H9 (cell line): ENCODE data around the gene TEX10. TPM values are rescaled to one million over a fixed set of nuclear protein-coding genes. Genes with fewer than 3 reads are reported as not detected.

Source experiments
- DNase-seq: peaks from one replicate; pipeline ENCODE4 v3.0.0-alpha.2; 2017
- H2AFZ ChIP-seq: one replicate; pipeline ENCODE4 v1.6.1; 2013; ENCODE audit warnings: mild to moderate bottlenecking, low read length, control low read depth, moderate library complexity
- H2AK5ac ChIP-seq: 2 replicates; pipeline ENCODE4 v1.6.1; 2013; ENCODE audit warnings: low read length, control low read depth, mixed read lengths; ENCODE audit not compliant: insufficient read length
- H2BK120ac ChIP-seq: one replicate; pipeline ENCODE4 v1.6.1; 2013; ENCODE audit warnings: low read depth, mild to moderate bottlenecking, low read length, control low read depth, inconsistent platforms; ENCODE audit not compliant: poor library complexity, severe bottlenecking
- H2BK12ac ChIP-seq: 2 replicates; pipeline ENCODE4 v1.6.1; 2013; ENCODE audit warnings: low read length, control low read depth, mixed read lengths, low read depth; ENCODE audit not compliant: insufficient read length
- H2BK15ac ChIP-seq: 2 replicates; pipeline ENCODE4 v1.6.1; 2013; ENCODE audit warnings: low read depth, low read length, control low read depth
- H2BK20ac ChIP-seq: one replicate; pipeline ENCODE4 v1.6.1; 2013; ENCODE audit warnings: low read depth, mild to moderate bottlenecking, low read length, control low read depth, inconsistent platforms; ENCODE audit not compliant: poor library complexity, severe bottlenecking
- H2BK5ac ChIP-seq: 2 replicates; pipeline ENCODE4 v1.6.1; 2013; ENCODE audit warnings: low read length, control low read depth, mixed read lengths; ENCODE audit not compliant: insufficient read length
- H3K14ac ChIP-seq: 2 replicates; pipeline ENCODE4 v1.6.1; 2013; ENCODE audit warnings: low read length, control low read depth; ENCODE audit not compliant: insufficient read depth
- H3K18ac ChIP-seq: 2 replicates; pipeline ENCODE4 v1.6.1; 2013; ENCODE audit warnings: low read depth, mild to moderate bottlenecking, mixed read lengths, low read length, control low read depth; ENCODE audit not compliant: insufficient read length
- H3K23ac ChIP-seq: 2 replicates; pipeline ENCODE4 v1.6.1; 2013; ENCODE audit warnings: low read length, control low read depth, mixed read lengths, low read depth; ENCODE audit not compliant: insufficient read length
- H3K23me2 ChIP-seq: 2 replicates; pipeline ENCODE4 v1.6.1; 2013; ENCODE audit warnings: low read depth, mild to moderate bottlenecking, mixed read lengths, low read length, control low read depth; ENCODE audit not compliant: insufficient read length, poor library complexity, severe bottlenecking
- H3K27ac ChIP-seq: 2 replicates; pipeline ENCODE4 v1.5.1; 2013; ENCODE audit warnings: low read length, control low read depth, mixed read lengths, low read depth; ENCODE audit not compliant: insufficient read length
- H3K27me3 ChIP-seq: 2 replicates; pipeline ENCODE4 v1.6.1; 2013; ENCODE audit warnings: low read length, control low read depth, inconsistent platforms; ENCODE audit not compliant: insufficient read depth
- H3K4ac ChIP-seq: 2 replicates; pipeline ENCODE4 v1.6.1; 2013; ENCODE audit warnings: low read depth, mild to moderate bottlenecking, control low read depth, inconsistent platforms, low read length, moderate library complexity
- H3K4me1 ChIP-seq: 2 replicates; pipeline ENCODE4 v1.6.1; 2013; ENCODE audit warnings: low read length, control low read depth, inconsistent platforms; ENCODE audit not compliant: insufficient read depth
- H3K4me2 ChIP-seq: 2 replicates; pipeline ENCODE4 v1.6.1; 2013; ENCODE audit warnings: low read length, control low read depth, mixed read lengths; ENCODE audit not compliant: insufficient read length, insufficient read depth
- H3K56ac ChIP-seq: 2 replicates; pipeline ENCODE4 v1.6.1; 2013; ENCODE audit warnings: low read depth, mild to moderate bottlenecking, mixed read lengths, low read length, control low read depth; ENCODE audit not compliant: insufficient read length
- H3K79me1 ChIP-seq: 2 replicates; pipeline ENCODE4 v1.6.1; 2013; ENCODE audit warnings: low read depth, mild to moderate bottlenecking, moderate library complexity, low read length, control low read depth, inconsistent platforms; ENCODE audit not compliant: insufficient read depth, poor library complexity, severe bottlenecking
- H3K79me2 ChIP-seq: 2 replicates; pipeline ENCODE4 v1.6.1; 2013; ENCODE audit warnings: low read length, control low read depth, inconsistent platforms; ENCODE audit not compliant: insufficient read depth
- H3K9ac ChIP-seq: 2 replicates; pipeline ENCODE4 v1.6.1; 2013; ENCODE audit warnings: low read length, control low read depth, mixed read lengths; ENCODE audit not compliant: insufficient read length; ENCODE audit errors: extremely low read depth
- H3K9me3 ChIP-seq: one replicate; pipeline ENCODE4 v1.6.1; 2013; ENCODE audit warnings: low read depth, low read length, inconsistent platforms; ENCODE audit not compliant: control insufficient read depth
- H3T11ph ChIP-seq: one replicate; pipeline ENCODE4 v1.6.1; 2013; ENCODE audit warnings: mild to moderate bottlenecking, low read length, control low read depth, inconsistent platforms
- H4K20me1 ChIP-seq: one replicate; pipeline ENCODE4 v1.6.1; 2013; ENCODE audit not compliant: control insufficient read depth, insufficient read length, insufficient read depth
- H4K5ac ChIP-seq: 2 replicates; pipeline ENCODE4 v1.6.1; 2013; ENCODE audit warnings: low read depth, mild to moderate bottlenecking, mixed read lengths, low read length, control low read depth; ENCODE audit not compliant: insufficient read length
- H4K8ac ChIP-seq: replicated peaks from 2 replicates; pipeline ENCODE4 v1.6.1; 2013; ENCODE audit warnings: low read length, control low read depth, mixed read lengths, low read depth; ENCODE audit not compliant: insufficient read length
- H4K91ac ChIP-seq: 2 replicates; pipeline ENCODE4 v1.6.1; 2013; ENCODE audit warnings: low read depth, mild to moderate bottlenecking, moderate library complexity, mixed read lengths, low read length, control low read depth; ENCODE audit not compliant: insufficient read length
- H3K27ac Mint-ChIP-seq, 3 experiments: 2 replicates in 2 of 3; 3 replicates in 1 of 3; pipeline ENCODE4 v1.8.0; 2020 to 2021; ENCODE audit warnings: mixed read lengths in 3 of 3, mild to moderate bottlenecking in 1 of 3, moderate library complexity in 1 of 3
- H3K27me3 Mint-ChIP-seq: 2 replicates; pipeline ENCODE4 v1.8.0; 2021; ENCODE audit warnings: low read depth, mild to moderate bottlenecking, moderate library complexity, mixed read lengths
- H3K36me3 Mint-ChIP-seq, 3 experiments: 2 replicates in 2 of 3; 3 replicates in 1 of 3; pipeline ENCODE4 v1.8.0; 2020 to 2021; ENCODE audit warnings: low read depth in 3 of 3, mixed read lengths in 3 of 3; ENCODE audit not compliant: insufficient read depth in 1 of 3
- H3K4me1 Mint-ChIP-seq, 2 experiments: 2 replicates each; pipeline ENCODE4 v1.8.0; 2020; ENCODE audit warnings: mixed read lengths in 2 of 2
- H3K4me3 Mint-ChIP-seq, 2 experiments: 2 replicates in 1 of 2; 3 replicates in 1 of 2; pipeline ENCODE4 v1.8.0; 2020 to 2021; ENCODE audit warnings: mild to moderate bottlenecking in 2 of 2, mixed read lengths in 2 of 2, moderate library complexity in 1 of 2
- H3K9me3 Mint-ChIP-seq, 2 experiments: 2 replicates in 1 of 2; 3 replicates in 1 of 2; pipeline ENCODE4 v1.8.0; 2020; ENCODE audit warnings: mild to moderate bottlenecking in 2 of 2, mixed read lengths in 2 of 2, moderate library complexity in 1 of 2
- WGBS: extraction: QIAGEN DNeasy Blood & Tissue Kit; methylation state at CpG from one replicate; pipeline ENCODE4 v1.1.7; 2013; ENCODE audit warnings: missing lambda C conversion rate, low lambda C conversion rate, mixed read lengths; ENCODE audit not compliant: insufficient read length; ENCODE audit errors: extremely low coverage; 5-methylcytosine and 5-hydroxymethylcytosine counted together
- total RNA-seq: library from RNA; stranded (reverse); gene quantifications from 2 replicates; pipeline ENCODE4 v1.2.1, GENCODE V29; 2021
- TF ChIP-seq, protein P1 (sequence below): fragments of 200-600 bp; sonication (generic); conservative IDR thresholded peaks from 3 replicates; pipeline ENCODE4 v1.8.0; 2021; ENCODE audit warnings: antibody characterized with exemption, mild to moderate bottlenecking

The TEX10 gene
- total RNA-seq, 1 experiment from 2014 or later, result 70.8 TPM

DNA sequence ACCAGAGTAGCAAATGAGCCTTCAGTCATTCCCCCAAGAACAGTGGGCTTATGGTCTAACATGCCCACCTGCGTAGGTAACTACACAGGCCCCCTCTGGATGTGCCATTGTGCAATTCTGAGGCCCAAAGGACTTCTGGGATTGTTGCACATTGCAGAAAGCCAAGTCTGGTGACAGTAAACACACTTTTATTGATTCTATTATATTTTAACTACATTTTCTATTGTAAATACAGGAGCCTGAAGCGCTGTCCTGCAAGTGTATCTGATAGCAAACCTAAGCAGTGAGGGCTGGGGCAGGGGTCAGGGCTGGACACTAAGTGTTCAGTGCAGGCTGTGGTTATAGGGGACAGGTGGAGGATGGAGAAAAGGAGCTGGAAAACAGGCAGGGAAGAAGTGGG, 57.5 kb downstream of the TEX10 start:
- Histone ChIP-seq H4K91ac (no peak overlapping the region), H3K18ac (no peak overlapping the region), H4K8ac (no peak overlapping the region), H3K23me2 (no peaks in the 10 kb centered on the region), H3K23ac (no peak overlapping the region), H4K20me1 (no peaks in the 10 kb centered on the region), H2BK120ac (no peak overlapping the region), H2BK20ac (no peak overlapping the region), H2AK5ac (no peak overlapping the region), H3K4me2 (no peak overlapping the region), H4K5ac (no peak overlapping the region), H3K9ac (no peak overlapping the region), H3K14ac (no peak overlapping the region), H3K56ac (no peak overlapping the region), H3K9me3 (no peaks in the 10 kb centered on the region), H2BK12ac (no peak overlapping the region), H3K79me2 (no peaks in the 10 kb centered on the region), H3K4me1 (no peaks in the 10 kb centered on the region), H3T11ph (no peak overlapping the region), H2AFZ (no peak overlapping the region), H3K27ac (no peak overlapping the region), H2BK5ac (no peak overlapping the region), H3K4ac (no peak overlapping the region), H3K27me3 (no peaks in the 10 kb centered on the region), H2BK15ac (no peak overlapping the region), H3K79me1 (no peaks in the 10 kb centered on the region)
- TF ChIP-seq, protein P1, sequence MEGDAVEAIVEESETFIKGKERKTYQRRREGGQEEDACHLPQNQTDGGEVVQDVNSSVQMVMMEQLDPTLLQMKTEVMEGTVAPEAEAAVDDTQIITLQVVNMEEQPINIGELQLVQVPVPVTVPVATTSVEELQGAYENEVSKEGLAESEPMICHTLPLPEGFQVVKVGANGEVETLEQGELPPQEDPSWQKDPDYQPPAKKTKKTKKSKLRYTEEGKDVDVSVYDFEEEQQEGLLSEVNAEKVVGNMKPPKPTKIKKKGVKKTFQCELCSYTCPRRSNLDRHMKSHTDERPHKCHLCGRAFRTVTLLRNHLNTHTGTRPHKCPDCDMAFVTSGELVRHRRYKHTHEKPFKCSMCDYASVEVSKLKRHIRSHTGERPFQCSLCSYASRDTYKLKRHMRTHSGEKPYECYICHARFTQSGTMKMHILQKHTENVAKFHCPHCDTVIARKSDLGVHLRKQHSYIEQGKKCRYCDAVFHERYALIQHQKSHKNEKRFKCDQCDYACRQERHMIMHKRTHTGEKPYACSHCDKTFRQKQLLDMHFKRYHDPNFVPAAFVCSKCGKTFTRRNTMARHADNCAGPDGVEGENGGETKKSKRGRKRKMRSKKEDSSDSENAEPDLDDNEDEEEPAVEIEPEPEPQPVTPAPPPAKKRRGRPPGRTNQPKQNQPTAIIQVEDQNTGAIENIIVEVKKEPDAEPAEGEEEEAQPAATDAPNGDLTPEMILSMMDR, result no peak
- WGBS, result no CpG with 5 or more reads among the region's 2 CpGs
- Mint-ChIP-seq H3K36me3 (peaks cover 37 to 69% (median 47%) of the 10 kb centered on the region in 3 experiments; a peak in 6 of 7 replicates), H3K4me3 (no peak overlapping the region), H3K27me3 (no peaks in the 10 kb centered on the region), H3K4me1 (peaks cover 0 to 6% of the 10 kb centered on the region in 2 experiments; a peak in 2 of 4 replicates), H3K9me3 (no peaks in the 10 kb centered on the region), H3K27ac (no peak overlapping the region; a peak in 2 of 7 replicates)
- no peak for DNase-seq
